Immature natural killer cell (primary cell): ENCODE measurements around the gene TNFAIP2. TPM values are rescaled to one million over a fixed set of nuclear protein-coding genes. Genes with fewer than 3 reads are reported as not detected.

Experiments used
- DNase-seq, 3 donors: peaks; one replicate each; pipeline ENCODE4 v3.0.0; 2022; ENCODE audit warnings: mixed read lengths in 1 of 3
- H3K27ac Mint-ChIP-seq, 6 donors: one replicate each; pipeline ENCODE4 v1.8.0; 2020; ENCODE audit warnings: mixed read lengths in 6 of 6, mild to moderate bottlenecking in 5 of 6, inconsistent platforms in 4 of 6, moderate library complexity in 3 of 6
- H3K27me3 Mint-ChIP-seq, 3 donors: one replicate each; pipeline ENCODE4 v1.8.0; 2020 to 2021; ENCODE audit warnings: low read depth in 3 of 3, mild to moderate bottlenecking in 3 of 3, mixed read lengths in 3 of 3, moderate library complexity in 3 of 3, inconsistent platforms in 1 of 3
- H3K36me3 Mint-ChIP-seq, 3 donors: one replicate each; pipeline ENCODE4 v1.8.0; 2020; ENCODE audit warnings: mixed read lengths in 3 of 3, inconsistent platforms in 2 of 3, mild to moderate bottlenecking in 2 of 3
- H3K4me1 Mint-ChIP-seq, 2 donors: one replicate each; pipeline ENCODE4 v1.8.0; 2020; ENCODE audit warnings: inconsistent platforms in 2 of 2, mild to moderate bottlenecking in 2 of 2, mixed read lengths in 2 of 2, moderate library complexity in 1 of 2
- H3K4me3 Mint-ChIP-seq, 5 donors: one replicate each; pipeline ENCODE4 v1.8.0; 2020; ENCODE audit warnings: mild to moderate bottlenecking in 5 of 5, mixed read lengths in 5 of 5, inconsistent platforms in 3 of 5, moderate library complexity in 3 of 5
- H3K9me3 Mint-ChIP-seq, 6 donors: one replicate each; pipeline ENCODE4 v1.8.0; 2020; ENCODE audit warnings: mild to moderate bottlenecking in 6 of 6, mixed read lengths in 6 of 6, inconsistent platforms in 4 of 6, moderate library complexity in 3 of 6
- polyA plus RNA-seq, 3 donors: library from polyadenylated mRNA; unstranded; fragments of 300-500 nt; fragmentation: Illumina TruSeq; gene quantifications; one replicate each; pipeline ENCODE4 v1.2.3, GENCODE V29; 2021

Gene TNFAIP2
- polyA plus RNA-seq, 3 donors from 2014 or later = 0.20 to 1.4 (median 0.91) TPM

DNA sequence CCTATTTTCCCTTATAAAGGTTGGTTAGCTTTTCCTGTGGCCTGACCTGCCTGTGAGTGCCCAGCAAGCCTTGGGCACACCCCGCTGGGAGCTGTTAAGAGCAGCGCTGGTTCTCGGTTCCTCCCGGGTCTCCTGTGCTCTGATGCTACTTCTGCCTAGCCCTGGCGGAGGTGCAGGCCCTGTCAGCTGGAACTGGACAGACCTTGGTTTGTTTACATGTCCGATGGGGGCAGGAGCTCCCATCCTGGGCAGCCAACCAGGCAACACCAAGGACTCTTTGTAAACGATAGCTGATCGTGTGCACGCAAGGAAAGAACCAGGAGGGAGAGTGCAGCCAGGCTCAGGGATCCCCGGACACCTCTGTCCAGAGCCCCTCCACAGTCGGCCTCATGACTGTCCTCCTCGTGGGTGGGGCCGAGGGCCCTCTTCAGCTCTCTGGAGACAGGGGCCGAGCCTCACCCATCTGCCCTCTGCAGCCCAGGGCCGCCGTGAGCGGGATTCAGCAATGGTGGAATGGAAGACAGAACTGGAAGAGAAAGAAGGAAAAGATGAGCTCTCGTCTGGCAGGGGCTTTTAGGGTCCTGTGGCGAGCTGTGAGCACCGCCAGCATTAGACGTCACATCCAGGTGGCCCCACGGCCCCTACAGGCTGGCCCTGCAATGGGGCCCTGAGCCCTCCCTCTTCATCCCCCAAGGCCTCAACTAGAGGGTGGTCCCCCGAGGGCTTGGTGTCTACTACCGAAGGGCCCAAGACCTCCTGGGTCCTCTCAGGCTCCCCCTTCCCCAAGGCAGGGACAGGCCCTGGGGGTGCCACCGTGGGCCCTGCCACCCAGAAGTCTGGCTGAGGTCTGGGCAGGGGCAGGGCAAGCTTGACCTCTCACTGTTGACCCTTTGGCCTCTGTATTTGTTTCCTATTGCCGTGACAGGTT, 12.3 kb downstream of the TNFAIP2 start:
- H3K27me3 Mint-ChIP-seq = peaks cover 2 to 5% (median 2%) of the 10 kb centered on the region in 3 donors
- H3K36me3 Mint-ChIP-seq = no peaks in the 10 kb centered on the region
- DNase-seq = no peak
- H3K9me3 Mint-ChIP-seq = no peaks in the 10 kb centered on the region
- H3K4me1 Mint-ChIP-seq = peaks cover 0 to 4% of the 10 kb centered on the region in 2 donors
- no peak overlapping the region for H3K4me3 Mint-ChIP-seq
- H3K27ac Mint-ChIP-seq = no peak overlapping the region

DNA sequence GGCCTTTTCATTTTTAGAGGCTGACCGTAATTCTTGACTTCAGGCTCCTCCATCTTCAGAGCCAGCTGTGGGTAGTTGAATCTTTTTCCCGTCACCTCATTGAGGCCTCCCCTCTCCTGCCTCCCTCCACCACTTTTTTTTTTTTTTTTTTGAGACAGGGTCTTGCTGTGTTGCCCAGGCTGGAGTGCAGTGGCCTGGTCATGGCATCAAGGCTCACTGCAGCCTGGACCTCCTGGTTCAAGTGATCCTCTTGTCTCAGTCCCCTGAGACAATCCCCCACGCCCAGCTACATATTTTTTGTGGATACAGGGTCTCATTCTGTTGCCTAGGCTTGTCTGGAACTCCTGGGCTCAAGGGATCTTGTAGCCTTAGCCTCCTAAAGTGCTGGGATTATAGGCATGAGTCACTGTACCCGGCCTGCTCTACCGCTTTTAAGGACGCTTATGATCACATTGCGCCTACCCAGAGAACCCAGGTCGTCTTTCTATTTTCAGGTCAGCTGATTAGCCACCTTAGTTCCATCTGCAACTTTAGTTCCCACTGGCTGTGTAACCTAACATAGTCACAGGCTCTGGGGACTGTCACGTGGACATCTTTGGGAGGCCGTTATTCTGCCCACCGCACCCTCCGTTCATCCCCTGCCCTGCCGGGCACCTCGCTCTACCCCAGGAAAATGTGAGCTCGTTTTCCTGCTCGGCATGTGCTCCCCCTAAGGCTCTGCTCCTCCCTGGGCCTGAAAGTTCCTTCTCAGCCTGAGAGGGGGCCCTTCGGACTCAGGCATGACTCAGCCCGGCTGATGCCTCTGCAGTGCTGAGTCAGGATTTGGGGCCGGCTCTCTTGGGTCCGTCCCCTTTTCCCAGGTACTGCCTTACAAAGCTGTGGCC, 13.4 kb downstream of the TNFAIP2 start:
- H3K27me3 Mint-ChIP-seq = peaks cover 2 to 5% (median 2%) of the 10 kb centered on the region in 3 donors
- DNase-seq = no peak
- no peaks in the 10 kb centered on the region for H3K36me3 Mint-ChIP-seq
- H3K9me3 Mint-ChIP-seq = no peaks in the 10 kb centered on the region
- no peak overlapping the region for H3K27ac Mint-ChIP-seq
- peaks cover 0 to 10% of the 10 kb centered on the region in 2 donors for H3K4me1 Mint-ChIP-seq
- H3K4me3 Mint-ChIP-seq = no peak overlapping the region

DNA sequence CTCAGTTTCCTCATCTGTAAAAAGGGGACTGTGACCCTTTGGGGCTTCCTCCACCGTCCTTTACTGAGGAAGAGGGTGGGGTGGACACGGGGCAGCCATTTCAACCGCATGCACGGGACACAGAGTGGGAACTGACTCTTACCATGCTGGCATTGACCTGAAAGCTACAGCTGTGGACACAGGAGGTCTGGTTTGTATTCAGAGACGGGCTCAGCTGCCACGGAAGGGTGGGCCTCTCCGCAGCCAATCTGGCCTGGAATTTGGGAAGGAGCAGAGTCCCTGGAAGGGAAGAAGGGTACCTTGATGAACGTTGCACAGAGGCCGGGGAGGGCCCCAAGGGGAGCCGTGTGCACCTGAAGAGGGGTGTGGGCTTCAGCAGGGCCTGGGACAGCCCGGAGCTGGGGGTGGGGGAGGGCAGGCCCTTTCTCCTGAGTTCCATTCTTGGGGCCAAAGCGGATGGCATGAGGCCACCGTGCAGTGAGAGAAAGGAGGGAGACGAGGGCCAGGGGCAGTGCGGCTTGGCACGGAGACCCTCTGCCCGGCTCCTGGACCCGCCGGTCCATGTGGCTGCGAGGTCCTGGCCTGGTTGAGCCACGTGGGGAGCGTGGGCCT, 14.5 kb downstream of the TNFAIP2 start:
- Mint-ChIP-seq H3K36me3 (no peaks in the 10 kb centered on the region), H3K9me3 (no peaks in the 10 kb centered on the region), H3K27me3 (peaks cover 2 to 8% (median 3%) of the 10 kb centered on the region in 3 donors), H3K27ac (no peak overlapping the region), H3K4me3 (no peak overlapping the region), H3K4me1 (peaks cover 0 to 10% of the 10 kb centered on the region in 2 donors)
- no peak for DNase-seq

GRCh38 chr14:103138301-103139131, 15.3 kb downstream of the TNFAIP2 start:
- no peaks in the 10 kb centered on the region for H3K9me3 Mint-ChIP-seq
- no peaks in the 10 kb centered on the region for H3K36me3 Mint-ChIP-seq
- H3K27me3 Mint-ChIP-seq = peaks cover 2 to 8% (median 3%) of the 10 kb centered on the region in 3 donors
- H3K4me3 Mint-ChIP-seq = no peak overlapping the region
- peaks cover 0 to 10% of the 10 kb centered on the region in 2 donors for H3K4me1 Mint-ChIP-seq
- no peak for DNase-seq
- H3K27ac Mint-ChIP-seq = no peak overlapping the region

DNA sequence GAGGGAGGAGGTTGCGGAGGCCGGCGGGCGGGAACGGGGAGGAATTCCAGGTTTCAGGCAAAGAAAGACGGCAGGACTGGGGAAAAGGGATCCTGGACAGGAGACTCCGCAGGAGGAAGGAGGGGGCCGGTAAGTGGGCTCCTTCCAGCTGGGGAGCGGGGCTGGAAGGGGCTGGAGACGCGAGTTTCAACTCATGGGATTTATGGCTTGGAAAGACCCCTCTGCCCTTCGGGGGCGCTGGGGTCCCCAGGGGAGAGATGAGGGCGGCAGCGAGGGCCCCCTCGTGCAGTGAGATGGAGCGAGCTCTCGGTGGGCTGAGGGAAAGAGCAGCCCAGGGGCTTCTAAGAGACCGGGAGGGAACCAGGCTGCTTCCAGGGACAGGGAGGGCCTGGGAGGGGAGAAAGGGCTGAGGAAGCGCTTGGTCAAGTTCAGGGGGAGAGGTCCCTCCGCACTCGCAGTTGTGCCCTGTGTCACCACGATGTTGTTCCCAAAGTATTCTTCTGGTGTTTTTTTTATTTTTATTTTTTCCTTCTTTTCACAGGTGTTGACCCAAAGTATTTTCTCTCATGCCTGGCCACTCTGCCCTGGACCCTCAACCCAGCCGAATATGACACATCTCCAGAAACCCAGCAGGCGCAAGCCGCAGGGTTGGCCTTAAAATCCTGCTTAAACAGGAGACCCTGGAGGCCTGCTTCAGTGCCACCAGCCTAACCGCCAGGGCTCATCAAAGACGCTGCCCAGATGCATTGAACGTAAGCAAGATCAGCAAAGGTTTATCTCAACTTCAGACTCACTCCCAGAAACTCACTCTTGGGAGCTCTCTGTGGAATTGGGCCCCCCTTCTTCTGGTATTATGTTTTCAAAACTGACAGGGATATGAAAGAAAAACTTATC, 16.1 kb downstream of the TNFAIP2 start:
- no peak overlapping the region for H3K4me3 Mint-ChIP-seq

DNA sequence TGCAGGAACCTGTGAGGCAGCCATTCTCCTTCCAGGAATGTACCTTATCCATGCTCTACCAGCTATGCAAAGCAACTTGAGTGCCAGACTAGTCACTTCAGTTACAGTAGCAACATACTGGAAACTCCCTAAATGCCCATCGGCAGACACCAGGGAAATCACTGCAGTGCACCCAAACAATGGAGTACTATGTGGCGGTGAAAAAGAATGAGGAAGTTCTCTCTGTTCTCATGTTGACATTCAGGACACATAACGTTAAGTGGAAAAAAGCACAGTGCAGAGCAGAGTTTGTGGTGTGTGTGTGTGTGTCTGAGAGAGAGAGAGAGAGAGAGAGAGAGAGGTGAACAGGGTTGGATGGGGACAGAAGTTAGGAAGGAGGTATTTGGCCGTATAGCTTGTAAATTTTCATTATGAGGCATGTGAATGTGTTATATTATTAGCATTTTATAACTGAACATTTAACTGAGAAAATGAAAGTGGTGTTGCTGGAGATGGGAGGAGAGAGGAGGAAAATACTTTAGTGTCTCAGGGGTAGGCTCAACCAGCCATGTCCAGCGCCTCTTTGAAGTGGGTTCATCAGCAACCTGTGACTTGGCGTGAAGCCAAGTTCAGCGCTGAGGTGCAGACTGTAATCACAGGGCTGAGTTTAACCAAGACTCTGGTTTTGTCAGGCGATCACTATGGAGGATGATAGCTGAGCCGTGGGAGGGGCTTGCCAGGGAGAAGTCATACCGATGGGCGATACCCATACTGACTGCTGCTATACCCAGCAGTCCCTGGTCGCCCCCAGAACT, 17.3 kb downstream of the TNFAIP2 start:
- no peak overlapping the region for H3K27ac Mint-ChIP-seq
- H3K4me3 Mint-ChIP-seq = peak overlapping the region in 2 of 5 donors; percentile 30 to 40
- peaks cover 1 to 8% (median 2%) of the 10 kb centered on the region in 3 donors for H3K27me3 Mint-ChIP-seq
- H3K9me3 Mint-ChIP-seq = no peaks in the 10 kb centered on the region
- no peaks in the 10 kb centered on the region for H3K36me3 Mint-ChIP-seq
- DNase-seq = peak; percentile 19 to 37 (median 21)
- H3K4me1 Mint-ChIP-seq = peaks cover 0 to 10% of the 10 kb centered on the region in 2 donors

More for the DNA sequence above, 16.1 kb downstream of the TNFAIP2 start:
- peaks cover 2 to 8% (median 3%) of the 10 kb centered on the region in 3 donors for H3K27me3 Mint-ChIP-seq
- no peaks in the 10 kb centered on the region for H3K9me3 Mint-ChIP-seq
- H3K36me3 Mint-ChIP-seq = no peaks in the 10 kb centered on the region
- no peak overlapping the region for H3K27ac Mint-ChIP-seq
- DNase-seq = no peak
- H3K4me1 Mint-ChIP-seq = peaks cover 0 to 10% of the 10 kb centered on the region in 2 donors

DNA sequence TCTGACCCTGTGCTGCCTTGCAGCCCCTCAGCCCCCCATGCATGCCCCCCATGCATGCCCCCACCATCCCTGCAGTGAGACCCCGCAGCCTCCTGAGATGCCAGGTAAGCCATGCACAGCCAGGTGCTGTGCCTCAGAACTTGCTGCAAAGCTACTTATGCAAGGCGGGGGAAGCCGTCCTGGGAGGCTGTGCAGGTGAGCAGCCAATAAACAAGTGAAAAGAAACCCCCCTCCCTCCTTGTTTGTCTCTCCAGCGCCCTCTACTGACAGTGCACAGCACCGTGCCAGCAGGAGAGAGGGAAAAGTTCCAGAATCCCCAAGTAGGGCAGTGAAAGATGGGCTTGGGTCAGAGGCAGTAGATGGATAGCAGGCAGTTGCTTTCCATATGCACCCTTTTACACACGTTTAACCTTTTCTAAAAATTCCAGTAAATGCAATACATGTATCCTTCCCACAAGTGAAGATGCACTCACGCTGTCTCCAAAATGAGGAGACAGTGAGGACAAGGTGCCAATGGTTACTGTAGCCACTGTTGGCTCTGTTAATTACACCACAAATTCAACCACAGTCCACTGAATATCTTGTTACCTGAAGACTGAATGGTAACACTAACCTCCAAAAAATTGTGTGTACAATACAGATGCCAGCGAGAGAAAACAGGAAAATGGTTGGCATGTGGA, 18.0 kb downstream of the TNFAIP2 start:
- peaks cover 1 to 8% (median 2%) of the 10 kb centered on the region in 3 donors for H3K27me3 Mint-ChIP-seq
- H3K4me1 Mint-ChIP-seq = peaks cover 0 to 10% of the 10 kb centered on the region in 2 donors

GRCh38 chr14:103142026-103142425, 18.8 kb downstream of the TNFAIP2 start:
- H3K4me3 Mint-ChIP-seq = no peak overlapping the region
- no peaks in the 10 kb centered on the region for H3K9me3 Mint-ChIP-seq
- no peak overlapping the region for H3K27ac Mint-ChIP-seq
- H3K36me3 Mint-ChIP-seq = no peaks in the 10 kb centered on the region
- peaks cover 0 to 10% of the 10 kb centered on the region in 2 donors for H3K4me1 Mint-ChIP-seq
- peaks cover 1 to 8% (median 2%) of the 10 kb centered on the region in 3 donors for H3K27me3 Mint-ChIP-seq
- no peak for DNase-seq

More for the DNA sequence above, 18.0 kb downstream of the TNFAIP2 start:
- Mint-ChIP-seq H3K9me3 (no peaks in the 10 kb centered on the region), H3K36me3 (no peaks in the 10 kb centered on the region), H3K4me3 (no peak overlapping the region), H3K27ac (no peak overlapping the region)
- DNase-seq = no peak

DNA sequence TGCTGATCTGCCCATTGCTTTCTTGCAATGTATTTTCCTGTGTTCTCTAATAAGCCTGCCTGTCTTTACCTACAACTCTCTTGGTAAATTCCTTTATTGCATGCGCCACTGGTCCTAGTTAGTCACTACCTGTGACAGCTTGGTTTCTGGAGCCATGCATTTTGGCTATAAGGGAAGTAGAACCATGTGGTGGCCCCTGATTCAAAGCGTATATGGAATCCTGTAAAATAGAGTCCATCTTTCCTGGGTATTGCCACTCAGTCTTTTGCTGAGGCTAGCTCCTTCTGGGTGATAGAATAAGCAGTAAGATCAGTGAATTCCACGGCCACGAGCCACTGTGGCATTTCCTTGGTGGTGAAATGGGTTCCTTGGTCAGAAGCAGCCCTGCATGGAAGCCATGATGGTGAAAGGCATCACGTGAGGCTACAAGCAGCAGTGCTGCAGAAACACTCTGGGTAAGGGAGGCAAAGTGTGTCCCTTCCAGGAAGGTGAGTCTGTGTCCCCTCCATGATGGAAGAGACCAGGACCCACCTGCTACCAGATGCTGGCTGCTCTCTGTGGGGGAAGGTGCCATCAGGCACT, 19.6 kb downstream of the TNFAIP2 start:
- Mint-ChIP-seq H3K9me3 (no peaks in the 10 kb centered on the region), H3K4me3 (no peak overlapping the region), H3K36me3 (no peaks in the 10 kb centered on the region), H3K4me1 (peaks cover 0 to 10% of the 10 kb centered on the region in 2 donors), H3K27ac (no peak overlapping the region), H3K27me3 (peaks cover 1 to 6% (median 2%) of the 10 kb centered on the region in 3 donors)
- no peak for DNase-seq

GRCh38 chr14:103143506-103143905, 20.2 kb downstream of the TNFAIP2 start:
- H3K27me3 Mint-ChIP-seq = peaks cover 1 to 6% (median 2%) of the 10 kb centered on the region in 3 donors
- peaks cover 0 to 10% of the 10 kb centered on the region in 2 donors for H3K4me1 Mint-ChIP-seq
- no peak for DNase-seq
- H3K9me3 Mint-ChIP-seq = no peaks in the 10 kb centered on the region
- no peak overlapping the region for H3K4me3 Mint-ChIP-seq
- H3K27ac Mint-ChIP-seq = no peak overlapping the region
- H3K36me3 Mint-ChIP-seq = no peaks in the 10 kb centered on the region

- DNase-seq = no peak
- peaks cover 0 to 10% of the 10 kb centered on the region in 2 donors for H3K4me1 Mint-ChIP-seq
- no peaks in the 10 kb centered on the region for H3K36me3 Mint-ChIP-seq
These were observed 20.8 kb downstream of the TNFAIP2 start for GRCh38 chr14:103144085-103144484.

More at GRCh38 chr14:103144085-103144484, 20.8 kb downstream of the TNFAIP2 start:
- H3K9me3 Mint-ChIP-seq = no peaks in the 10 kb centered on the region
- H3K4me3 Mint-ChIP-seq = no peak overlapping the region
- no peak overlapping the region for H3K27ac Mint-ChIP-seq
- peaks cover 1 to 6% (median 2%) of the 10 kb centered on the region in 3 donors for H3K27me3 Mint-ChIP-seq
